ENCODE data around the gene RBMY1A1. TPM values are rescaled to one million over a fixed set of nuclear protein-coding genes. Genes with fewer than 3 reads are reported as not detected.
"Not testable (repeated sequence)": the region's sequence is repeated elsewhere in the genome, so short reads cannot be mapped to it uniquely, and the experiment has no call there.

The RBMY1A1 gene
- total RNA-seq = not detected
- not detected for polyA plus RNA-seq
- long read RNA-seq, donor 1 = 0 reads
- long read RNA-seq, donor 2 = 0 reads
- long read RNA-seq, donor 3 = 0 reads

GRCh38 chrY:21534579-21534978 is at the start of gene RBMY1A1:
Gene RBMY1A1 (plus strand): TSS chrY:21534879. CDS start chrY:21536892, 2,013 bp downstream.
- H3K27me3 ChIP-seq; DNase-seq; H3K9me3 ChIP-seq; H3K4me3 ChIP-seq; H3K27ac ChIP-seq; H3K36me3 ChIP-seq; intact Hi-C loops (cut with DNase I); H3K4me1 ChIP-seq (ENCODE audit: insufficient read depth): not testable (repeated sequence)
- no CpG with 5 or more reads among the region's 28 CpGs for WGBS, 3 donors

DNA sequence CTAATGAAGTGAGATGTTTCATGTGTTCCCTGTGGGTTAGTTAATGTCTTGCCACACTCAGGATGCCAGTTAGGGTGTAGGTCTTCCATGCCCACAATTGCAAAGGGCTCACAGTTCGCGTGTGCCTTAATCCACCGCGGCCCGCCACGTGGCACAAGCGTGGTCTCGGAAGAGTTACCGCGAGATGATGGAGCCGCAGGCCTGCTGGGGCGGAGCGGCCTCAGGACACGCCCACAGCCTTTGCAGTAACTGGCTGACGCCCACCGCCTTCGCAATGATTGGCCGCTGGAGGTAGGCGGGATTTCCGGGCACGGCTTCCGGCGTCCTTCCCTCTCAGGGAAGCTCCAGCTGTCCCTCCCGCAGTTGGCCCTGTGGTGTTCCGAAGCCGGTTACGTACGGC is 23.6 kb upstream of the RBMY1A1 start, which contains the start of gene RBMY1B:
Gene RBMY1B, plus strand, starts transcription at position 301 of the 400 bp plus-strand sequence. CDS start 2,013 bp downstream, outside the sequence.
- H3K9me3 ChIP-seq; H3K27ac ChIP-seq; H3K4me3 ChIP-seq; H3K4me1 ChIP-seq (ENCODE audit: insufficient read depth); H3K36me3 ChIP-seq; intact Hi-C loops (cut with DNase I); H3K27me3 ChIP-seq; DNase-seq: not testable (repeated sequence)
- WGBS, 3 donors = no CpG with 5 or more reads among the region's 28 CpGs

DNA sequence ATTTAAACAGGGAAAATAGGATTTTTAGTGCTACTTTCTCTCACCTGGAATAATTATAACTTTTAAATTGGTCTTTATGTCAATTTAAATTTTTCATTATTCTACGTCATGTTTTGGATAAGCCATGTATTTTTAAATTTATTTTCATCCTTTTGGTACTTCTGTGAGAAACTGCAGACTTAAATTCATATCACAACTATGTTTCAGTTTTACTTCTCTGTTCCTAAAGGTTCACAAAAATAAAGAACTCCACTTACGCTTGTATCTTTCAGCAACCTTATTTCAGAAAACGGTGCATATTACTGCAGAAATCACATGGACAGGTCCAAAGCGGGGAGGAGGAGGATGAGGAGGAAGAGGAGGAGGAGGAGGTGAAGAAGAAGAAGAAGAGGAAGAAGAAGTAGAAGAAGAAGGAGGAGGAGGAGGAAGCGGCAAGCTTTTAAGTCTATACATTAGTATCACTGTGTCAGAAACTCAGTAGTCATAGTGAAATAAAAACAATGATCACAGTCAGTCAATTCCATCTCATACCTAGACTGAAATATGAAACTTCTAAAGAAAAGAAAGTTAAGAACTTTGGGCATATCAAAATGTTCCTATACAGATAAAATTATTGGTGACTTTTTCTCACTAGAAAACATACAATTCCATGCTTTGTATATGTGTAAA is 24.8 kb downstream of the RBMY1A1 start:
- DNase-seq; intact Hi-C loops (cut with DNase I); H3K4me3 ChIP-seq; H3K27ac ChIP-seq; H3K4me1 ChIP-seq (ENCODE audit: insufficient read depth); H3K27me3 ChIP-seq; H3K9me3 ChIP-seq; H3K36me3 ChIP-seq: not testable (repeated sequence)
- no CpG with 5 or more reads among the region's 5 CpGs for WGBS, 3 donors

DNA sequence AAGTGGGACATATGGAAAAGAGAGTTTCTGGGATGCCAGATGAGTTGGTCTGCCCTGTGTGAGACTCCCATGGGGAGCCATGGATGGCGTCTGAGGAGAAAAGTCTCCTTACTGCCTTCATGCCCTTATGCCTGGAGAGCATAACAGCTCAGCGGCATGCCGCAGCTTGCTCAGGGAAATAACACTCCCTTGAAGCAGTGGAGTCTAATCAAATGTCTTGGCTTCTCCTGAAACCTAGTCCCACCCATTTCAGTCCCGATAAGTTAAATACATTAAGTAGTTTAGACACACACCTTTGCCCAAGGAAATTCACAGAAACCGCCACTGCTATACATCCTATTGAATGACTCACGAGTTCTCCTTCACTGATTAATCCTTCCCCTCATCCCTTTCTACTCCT is 50.8 kb downstream of the RBMY1A1 start:
- intact Hi-C loops (cut with DNase I) = no loop called here
- no peak overlapping the region for H3K27ac ChIP-seq
- H3K27me3 ChIP-seq = no peaks in the 10 kb centered on the region
- H3K4me1 ChIP-seq (ENCODE audit: insufficient read depth) = no peaks in the 10 kb centered on the region
- H3K9me3 ChIP-seq = no peaks in the 10 kb centered on the region
- no peak for DNase-seq
- H3K36me3 ChIP-seq = no peaks in the 10 kb centered on the region
- no CpG with 5 or more reads among the region's 6 CpGs for WGBS, 3 donors
- TF ChIP-seq POLR2A (IDR thresholded peaks at IDR 0.05) = no peak
- TF ChIP-seq EP300 (IDR thresholded peaks at IDR 0.05) = no peak
- TF ChIP-seq CTCF (IDR thresholded peaks at IDR 0.05) = no peak
- H3K4me3 ChIP-seq = no peak overlapping the region

DNA sequence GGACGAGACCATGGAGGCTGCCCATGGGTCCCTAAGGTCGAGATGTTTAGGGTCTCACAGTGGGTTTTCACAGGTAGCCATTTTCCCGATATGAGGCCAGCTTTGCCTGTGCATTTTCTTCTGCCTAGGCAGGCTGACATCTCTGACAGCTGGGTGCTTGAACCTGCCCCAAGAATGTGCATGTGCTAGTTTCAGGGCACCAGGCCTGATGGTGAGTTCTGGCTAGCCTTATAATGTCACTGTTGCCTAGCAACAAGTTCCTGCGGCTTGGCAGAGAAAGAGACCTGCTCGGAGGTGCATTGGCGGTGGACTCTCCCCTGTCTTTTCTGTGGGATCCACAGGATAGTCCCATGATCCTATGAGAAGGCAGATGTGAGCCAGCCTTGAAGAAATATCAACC is 51.8 kb downstream of the RBMY1A1 start:
- DNase-seq; intact Hi-C loops (cut with DNase I); H3K27ac ChIP-seq; H3K4me1 ChIP-seq (ENCODE audit: insufficient read depth); H3K9me3 ChIP-seq; H3K36me3 ChIP-seq; H3K27me3 ChIP-seq; H3K4me3 ChIP-seq: not testable (repeated sequence)
- no CpG with 5 or more reads among the region's 6 CpGs for WGBS, 3 donors

DNA sequence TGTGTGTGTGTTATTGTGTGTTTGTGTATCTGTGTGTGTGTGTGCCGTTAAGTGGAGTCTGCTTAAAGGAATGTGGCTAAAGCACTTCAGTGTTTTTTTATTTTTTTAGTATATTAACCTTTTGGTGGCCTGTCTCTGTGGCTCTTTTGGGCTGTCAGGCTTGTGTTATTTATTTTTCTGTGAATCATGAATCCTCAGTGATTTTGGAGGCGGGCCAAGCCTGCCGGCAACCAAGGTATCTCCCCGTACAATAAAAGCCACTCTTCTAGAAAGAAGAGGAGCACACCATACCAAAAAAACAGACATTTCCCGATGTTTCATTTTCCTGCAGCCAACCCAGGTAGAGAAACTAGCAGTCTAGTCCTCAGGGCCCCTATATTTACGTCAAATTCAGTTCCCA is 57.4 kb downstream of the RBMY1A1 start:
- Histone ChIP-seq H3K4me3 (no peak overlapping the region), H3K4me1 (ENCODE audit: insufficient read depth) (no peaks in the 10 kb centered on the region), H3K27me3 (no peaks in the 10 kb centered on the region), H3K9me3 (no peaks in the 10 kb centered on the region), H3K36me3 (no peaks in the 10 kb centered on the region), H3K27ac (no peak overlapping the region)
- intact Hi-C loops (cut with DNase I) = no loop called here
- WGBS, 3 donors = no CpG with 5 or more reads among the region's 6 CpGs
- TF ChIP-seq EP300 (IDR thresholded peaks at IDR 0.05) = no peak
- TF ChIP-seq CTCF (IDR thresholded peaks at IDR 0.05) = no peak
- TF ChIP-seq POLR2A (IDR thresholded peaks at IDR 0.05) = no peak
- no peak for DNase-seq

DNA sequence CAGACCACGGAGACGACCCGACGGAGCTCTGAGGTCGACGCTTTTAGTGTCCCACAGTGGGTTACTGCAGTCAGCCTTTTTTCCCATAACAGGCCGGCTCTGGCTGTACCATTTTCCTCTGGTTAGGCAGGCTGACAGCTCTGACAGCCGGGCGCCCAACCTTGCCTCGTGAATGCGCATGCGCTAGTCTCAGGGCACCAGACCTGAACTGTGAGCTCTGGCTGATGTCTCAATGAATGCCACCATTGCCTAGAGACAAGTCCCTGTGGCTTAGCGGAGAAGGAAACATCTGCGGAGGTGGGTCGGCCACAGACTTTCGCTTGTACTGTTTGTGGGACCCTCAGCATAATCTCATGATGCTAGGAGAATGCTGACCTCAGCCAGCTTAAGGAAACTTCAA is 61.6 kb downstream of the RBMY1A1 start:
- H3K9me3 ChIP-seq; intact Hi-C loops (cut with DNase I): not testable (repeated sequence)

More for the DNA sequence above, 61.6 kb downstream of the RBMY1A1 start:
- H3K4me1 ChIP-seq (ENCODE audit: insufficient read depth); H3K27me3 ChIP-seq; H3K27ac ChIP-seq; H3K4me3 ChIP-seq; DNase-seq; H3K36me3 ChIP-seq: not testable (repeated sequence)
- WGBS, 3 donors = no CpG with 5 or more reads among the region's 16 CpGs

Other genes starting within 250 kb of the RBMY1A1 start
- gene RBMY1B, start 23.5 kb upstream of the RBMY1A1 start, total RNA-seq = not detected
- gene RBMY1B, start 23.5 kb upstream of the RBMY1A1 start, polyA plus RNA-seq = not detected